HepG2 (cell line): ENCODE measurements around the gene RHOD. TPM values are rescaled to one million over a fixed set of nuclear protein-coding genes. Genes with fewer than 3 reads are reported as not detected.

Source experiments
- ATM ChIP-seq: fragments of 450-650 bp; IDR thresholded peaks from 2 replicates; pipeline ENCODE4 v1.7.1; 2017; ENCODE audit warnings: mild to moderate bottlenecking, borderline replicate concordance
- CAMTA2 ChIP-seq: sonication (generic); formaldehyde crosslinking; IDR thresholded peaks from 2 replicates; pipeline ENCODE4 v1.4.0; 2020; ENCODE audit warnings: mild to moderate bottlenecking, missing genetic modification reagents, borderline replicate concordance
- HCFC1 ChIP-seq: fragments of 150-350 bp; IDR thresholded peaks from 2 replicates; pipeline ENCODE4 v1.6.1; 2014; ENCODE audit warnings: low read depth, low read length
- HMG20A ChIP-seq: IDR thresholded peaks from 2 replicates; pipeline ENCODE4 v1.6.1; 2016; ENCODE audit warnings: borderline replicate concordance
- HOMEZ ChIP-seq: IDR thresholded peaks from 2 replicates; pipeline ENCODE4 v1.6.1; 2016; ENCODE audit warnings: low read depth
- PAXIP1 ChIP-seq: sonication (generic); formaldehyde crosslinking; conservative IDR thresholded peaks from 2 replicates; pipeline ENCODE4 v1.4.0; 2020; ENCODE audit warnings: mild to moderate bottlenecking, missing genetic modification reagents, moderate library complexity
- RARA ChIP-seq: IDR thresholded peaks from 2 replicates; pipeline ENCODE4 v1.6.1; 2016; ENCODE audit warnings: missing genetic modification reagents, missing compliant biosample characterization
- RARG ChIP-seq: sonication (generic); formaldehyde crosslinking; IDR thresholded peaks from 2 replicates; pipeline ENCODE4 v1.4.0; 2020; ENCODE audit warnings: low read depth, mild to moderate bottlenecking, missing genetic modification reagents
- RCOR2 ChIP-seq: IDR thresholded peaks from 2 replicates; pipeline ENCODE4 v1.6.1; 2016; ENCODE audit warnings: missing biosample characterization, missing genetic modification reagents
- RELA ChIP-seq: sonication (generic); formaldehyde crosslinking; IDR thresholded peaks from 2 replicates; pipeline ENCODE4 v1.4.0; 2020; ENCODE audit warnings: missing genetic modification reagents
- SALL1 ChIP-seq: sonication (generic); formaldehyde crosslinking; IDR thresholded peaks from 2 replicates; pipeline ENCODE4 v1.8.0; 2022; ENCODE audit warnings: mild to moderate bottlenecking, missing genetic modification reagents
- TGIF2 ChIP-seq: IDR thresholded peaks from 2 replicates; pipeline ENCODE4 v1.6.1; 2016; ENCODE audit warnings: control low read depth, missing compliant biosample characterization
- WIZ ChIP-seq: sonication (generic); formaldehyde crosslinking; IDR thresholded peaks from 2 replicates; pipeline ENCODE4 v1.5.1; 2020; ENCODE audit warnings: mild to moderate bottlenecking, missing genetic modification reagents
- ZBTB20 ChIP-seq: sonication (generic); formaldehyde crosslinking; IDR thresholded peaks from 2 replicates; pipeline ENCODE4 v1.8.1; 2023; ENCODE audit warnings: missing genetic modification reagents, low read depth, mild to moderate bottlenecking, borderline replicate concordance
- ZBTB42 ChIP-seq: sonication (generic); formaldehyde crosslinking; IDR thresholded peaks from 2 replicates; pipeline ENCODE4 v1.5.0; 2020; ENCODE audit warnings: mild to moderate bottlenecking, missing genetic modification reagents
- ZBTB7B ChIP-seq: sonication (generic); formaldehyde crosslinking; IDR thresholded peaks from 2 replicates; pipeline ENCODE4 v1.4.0; 2020; ENCODE audit warnings: missing genetic modification reagents
- ZC3H13 ChIP-seq: sonication (generic); formaldehyde crosslinking; IDR thresholded peaks from 2 replicates; pipeline ENCODE4 v1.8.1; 2023; ENCODE audit warnings: mild to moderate bottlenecking, missing genetic modification reagents, moderate library complexity
- polyA plus RNA-seq, 8 experiments: library from polyadenylated mRNA; depleted of rRNA in 3 of 8; stranded (reverse) in 7 of 8; unstranded in 1 of 8; fragments of >200 nt; fragmentation: Illumina TruSeq in 4 of 8; extraction: Trizol in 4 of 8; gene quantifications; 2 replicates each; pipeline versions ENCODE4 v1.2.1 to v1.2.3, GENCODE V29; 2011 to 2016; ENCODE audit warnings: low read depth in 4 of 8, missing spikeins in 1 of 8, mixed read lengths in 1 of 8; ENCODE audit not compliant: insufficient read depth in 1 of 8
- total RNA-seq, 5 experiments: library from RNA; depleted of rRNA; stranded (reverse); fragments of >200 nt; fragmentation: Illumina TruSeq; extraction: Trizol; gene quantifications; 2 replicates each; pipeline ENCODE4 v1.2.3, GENCODE V29; 2016; ENCODE audit warnings: low read depth in 1 of 5

The RHOD gene
- total and polyA plus RNA-seq, 2 of the 13 experiments (the other 11 are each of a cell fraction or from before 2014, with no cell fraction given), result 0.27 to 0.98 TPM

GRCh38 chr11:67076202-67076601, 19.6 kb downstream of the RHOD start (continued):
- TF ChIP-seq RCOR2 (CRISPR knock-in tag) (0 out of 2 replicates have a peak, but pooled peaks have one; percentile 53), RARG (CRISPR knock-in tag) (no peak), HMG20A (no peak), ATM (no peak), HOMEZ (CRISPR knock-in tag) (no peak), ZBTB42 (CRISPR knock-in tag) (no peak), TGIF2 (CRISPR knock-in tag) (0 out of 2 replicates have a peak, but pooled peaks have one; percentile 52), WIZ (CRISPR knock-in tag) (no peak), ZBTB7B (CRISPR knock-in tag) (no peak), SALL1 (CRISPR knock-in tag) (peak; percentile 65), CAMTA2 (no peak), PAXIP1 (CRISPR knock-in tag) (peak; percentile 36; the same call in 1 of the 2 replicates), ZBTB20 (no peak), ZC3H13 (no peak), RARA (CRISPR knock-in tag) (peak; percentile 52), HCFC1 (no peak), RELA (CRISPR knock-in tag) (no peak)
- TF ChIP-seq, all 625 proteins: peak for 54
